CD4-positive, alpha-beta T cell (primary cell): ENCODE data around the gene TMEM69. TPM values are rescaled to one million over a fixed set of nuclear protein-coding genes. Genes with fewer than 3 reads are reported as not detected.

ENCODE experiments used
- ATAC-seq: fragments of 200-7000 bp; cut with Tn5 transposase; one replicate; pipeline ENCODE4 v1.10.0; 2022; ENCODE audit warnings: mild to moderate bottlenecking; ENCODE audit not compliant: poor library complexity
- CTCF ChIA-PET: fragments of 350-600 bp; sonication (Branson Sonifier 250); formaldehyde crosslinking; loops from one replicate; lab custom pipeline; 2021; ENCODE audit warnings: antibody characterized with exemption, inconsistent platforms; lab: Charles Lee
- POLR2A ChIA-PET: fragments of 350-600 bp; sonication (Branson Sonifier 250); formaldehyde crosslinking; loops from one replicate; lab custom pipeline; 2021; ENCODE audit warnings: antibody characterized with exemption, inconsistent platforms; lab: Charles Lee
- DNase-seq, 14 experiments: peaks; one replicate each; pipeline ENCODE4 v3.0.0-alpha.2; 2013 to 2020; ENCODE audit warnings: mixed read lengths in 2 of 14
- H3K27ac ChIP-seq, 2 donors: one replicate each; pipeline versions ENCODE4 v1.5.1 to v1.7.0; 2013; ENCODE audit warnings: low read length in 2 of 2, low read depth in 1 of 2, mild to moderate bottlenecking in 1 of 2
- H3K27me3 ChIP-seq, 2 experiments: 1 replicate in 1 of 2; 2 replicates in 1 of 2; pipeline versions ENCODE4 v1.6.1 to v1.7.0; 2013; ENCODE audit warnings: low read length in 2 of 2, control low read depth in 1 of 2, mild to moderate bottlenecking in 1 of 2, moderate library complexity in 1 of 2; ENCODE audit not compliant: insufficient read depth in 2 of 2, control insufficient read depth in 1 of 2
- H3K36me3 ChIP-seq: one replicate; pipeline ENCODE4 v1.6.1; 2013; ENCODE audit warnings: low read length, control low read depth; ENCODE audit not compliant: insufficient read depth
- H3K4me1 ChIP-seq: one replicate; pipeline ENCODE4 v1.6.1; 2013; ENCODE audit warnings: low read length, control low read depth; ENCODE audit not compliant: insufficient read depth
- H3K4me3 ChIP-seq: one replicate; pipeline ENCODE4 v1.5.1; 2013; ENCODE audit warnings: mild to moderate bottlenecking, low read length, moderate library complexity
- H3K9me3 ChIP-seq, 2 experiments: 1 replicate in 1 of 2; 2 replicates in 1 of 2; pipeline versions ENCODE4 v1.6.1 to v1.7.0; 2013; ENCODE audit warnings: low read length in 2 of 2, mild to moderate bottlenecking in 2 of 2, control low read depth in 1 of 2, moderate library complexity in 1 of 2; ENCODE audit not compliant: control insufficient read depth in 1 of 2, insufficient read depth in 1 of 2
- H3K27ac Mint-ChIP-seq: one replicate; pipeline ENCODE4 v1.8.0; 2020; ENCODE audit warnings: mixed read lengths
- H3K27me3 Mint-ChIP-seq: one replicate; pipeline ENCODE4 v1.8.0; 2021; ENCODE audit warnings: mixed read lengths
- H3K36me3 Mint-ChIP-seq: one replicate; pipeline ENCODE4 v1.8.0; 2021; ENCODE audit warnings: low read depth, mixed read lengths
- H3K4me1 Mint-ChIP-seq: one replicate; pipeline ENCODE4 v1.8.0; 2021; ENCODE audit warnings: low read depth, mixed read lengths
- H3K4me3 Mint-ChIP-seq: one replicate; pipeline ENCODE4 v1.8.0; 2020; ENCODE audit warnings: mild to moderate bottlenecking, mixed read lengths
- H3K9me3 Mint-ChIP-seq: one replicate; pipeline ENCODE4 v1.8.0; 2020; ENCODE audit warnings: mixed read lengths
- CTCF ChIP-seq: fragments of 200-600 bp; IDR thresholded peaks from one replicate; pipeline ENCODE4 v1.8.0; 2022; ENCODE audit warnings: antibody characterized with exemption, mild to moderate bottlenecking
- intact Hi-C, 2 experiments: fragments of 100-400 bp; cut with DNase I in 1 of 2; cut with micrococcal nuclease in 1 of 2; formaldehyde crosslinking; loops; one replicate each; pipeline versions ENCODE4 v1.15.1 to v1.9.0; 2023 to 2025; cut with DNase I, micrococcal nuclease
- total RNA-seq, 174 experiments: library from RNA in 2 of 174; stranded (reverse) in 2 of 174; gene quantifications; one replicate each; pipeline ENCODE4 v1.2.3 and lab custom pipeline; 2021 to 2026

The TMEM69 gene
- total RNA-seq, 2 experiments from 2014 or later: 5.6 to 6.3 TPM

- Histone ChIP-seq H3K27ac (no peak overlapping the region), H3K4me3 (no peak overlapping the region), H3K9me3 (no peaks in the 10 kb centered on the region), H3K4me1 (no peaks in the 10 kb centered on the region), H3K36me3 (peaks cover 59% of the 10 kb centered on the region), H3K27me3 (no peaks in the 10 kb centered on the region)
- Mint-ChIP-seq H3K4me1 (peaks cover 4% of the 10 kb centered on the region), H3K9me3 (no peaks in the 10 kb centered on the region), H3K27me3 (no peaks in the 10 kb centered on the region), H3K36me3 (peaks cover 75% of the 10 kb centered on the region), H3K4me3 (no peak overlapping the region), H3K27ac (no peak overlapping the region)
- ATAC-seq (no peak), DNase-seq (no peak)
- POLR2A ChIA-PET: no interaction called here
- CTCF ChIA-PET: no interaction called here
- TF ChIP-seq CTCF: no peak
- intact Hi-C loops: no loop called here
These were observed 44.0 kb upstream of the TMEM69 start for GRCh38 chr1:45643978-45644377.

GRCh38 chr1:45644661-45645060, 43.3 kb upstream of the TMEM69 start:
- Histone ChIP-seq H3K36me3 (peaks cover 59% of the 10 kb centered on the region), H3K27me3 (no peaks in the 10 kb centered on the region), H3K9me3 (no peaks in the 10 kb centered on the region), H3K4me3 (no peak overlapping the region), H3K27ac (no peak overlapping the region), H3K4me1 (no peaks in the 10 kb centered on the region)
- H3K9me3 Mint-ChIP-seq: no peaks in the 10 kb centered on the region
- H3K36me3 Mint-ChIP-seq: peaks cover 82% of the 10 kb centered on the region
- ATAC-seq: no peak
- H3K27ac Mint-ChIP-seq: no peak overlapping the region
- CTCF ChIA-PET: no interaction called here
- intact Hi-C loops: no loop called here
- H3K4me3 Mint-ChIP-seq: no peak overlapping the region
- POLR2A ChIA-PET: interaction anchor here (0.7 kb wide), 1 partner anchor 39 kb away, joined by 3 read pairs; no protein-coding TSS in a partner anchor
- peaks cover 4% of the 10 kb centered on the region for H3K4me1 Mint-ChIP-seq
- H3K27me3 Mint-ChIP-seq: no peaks in the 10 kb centered on the region
- no peak for DNase-seq
- TF ChIP-seq CTCF: no peak

- H3K9me3 Mint-ChIP-seq: no peaks in the 10 kb centered on the region
- H3K4me1 Mint-ChIP-seq: peaks cover 8% of the 10 kb centered on the region
- TF ChIP-seq CTCF: no peak
- H3K27ac Mint-ChIP-seq: peak overlapping the region; percentile 42
- ATAC-seq: no peak
- Histone ChIP-seq H3K27me3 (no peaks in the 10 kb centered on the region), H3K4me3 (no peak overlapping the region), H3K4me1 (no peaks in the 10 kb centered on the region), H3K36me3 (peaks cover 61% of the 10 kb centered on the region), H3K9me3 (no peaks in the 10 kb centered on the region), H3K27ac (no peak overlapping the region)
- H3K4me3 Mint-ChIP-seq: no peak overlapping the region
- DNase-seq: peak in 2 of 14 experiments; percentile 13 to 40
- ChIA-PET POLR2A (interaction anchor here (0.7 to 1.0 kb wide), 2 partner anchors 39 to 212 kb away, joined by 3 read pairs; partner anchors contain the start of gene GPBP1L1), CTCF (interaction anchor here (1.0 kb wide), 1 partner anchor 8 kb away, joined by 3 read pairs; no protein-coding TSS in a partner anchor)
- peaks cover 85% of the 10 kb centered on the region for H3K36me3 Mint-ChIP-seq
- intact Hi-C loops: no loop called here
- no peaks in the 10 kb centered on the region for H3K27me3 Mint-ChIP-seq
These were observed 40.5 kb upstream of the TMEM69 start for GRCh38 chr1:45647248-45648021.
